VCaP (cell line): ENCODE data around the gene ZC3H13.
"Not testable (repeated sequence)": the region's sequence is repeated elsewhere in the genome, so short reads cannot be mapped to it uniquely, and the experiment has no call there.

Experiments
- H3K27ac ChIP-seq: fragments of 450-650 bp; 2 replicates; pipeline ENCODE4 v1.5.1; 2017
- CTCF ChIP-seq: fragments of 450-650 bp; conservative IDR thresholded peaks from 2 replicates; pipeline ENCODE4 v1.5.1; 2017; ENCODE audit warnings: mild to moderate bottlenecking, moderate library complexity

ZC3H13 gene

GRCh38 chr13:46008631-46009030 lies 43.9 kb downstream of the ZC3H13 start:
- TF ChIP-seq CTCF, result no peak
- no peak overlapping the region for H3K27ac ChIP-seq

- no peak for TF ChIP-seq CTCF
- no peak overlapping the region for H3K27ac ChIP-seq
These were observed 45.7 kb downstream of the ZC3H13 start for GRCh38 chr13:46006688-46007452.

GRCh38 chr13:46004491-46004890 lies 48.1 kb downstream of the ZC3H13 start:
- H3K27ac ChIP-seq, result no peak overlapping the region
- no peak for TF ChIP-seq CTCF

- H3K27ac ChIP-seq, result no peak overlapping the region
- TF ChIP-seq CTCF, result no peak
These were observed 55.9 kb downstream of the ZC3H13 start for GRCh38 chr13:45996631-45997030.

- TF ChIP-seq CTCF, result no peak
- no peak overlapping the region for H3K27ac ChIP-seq
These were observed 57.3 kb downstream of the ZC3H13 start for GRCh38 chr13:45995245-45995644.

- no peak for TF ChIP-seq CTCF
- no peak overlapping the region for H3K27ac ChIP-seq
These were observed 57.8 kb downstream of the ZC3H13 start for GRCh38 chr13:45994752-45995151.

GRCh38 chr13:45989607-45990006 lies 62.9 kb downstream of the ZC3H13 start:
- no peak for TF ChIP-seq CTCF
- no peak overlapping the region for H3K27ac ChIP-seq

GRCh38 chr13:45981127-45981526 lies 71.4 kb downstream of the ZC3H13 start:
- not testable (repeated sequence) for H3K27ac ChIP-seq
